HG03139 (cell line): Measurements from ENCODE around the gene ZCCHC13.
"Not testable (repeated sequence)": the region's sequence is repeated elsewhere in the genome, so short reads cannot be mapped to it uniquely, and the experiment has no call there.

Source experiments
- ATAC-seq: cut with Tn5 transposase; IDR thresholded peaks from one replicate; pipeline ENCODE4 v1.9.1; 2021; ENCODE audit not compliant: unreplicated experiment

Gene ZCCHC13

GRCh38 chrX:74304016-74304415, at the start of gene ZCCHC13:
Gene ZCCHC13, plus strand, starts transcription at chrX:74304180. Its CDS starts 87 bp downstream, at chrX:74304267.
- ATAC-seq = no peak

- not testable (repeated sequence) for ATAC-seq
These were observed 45.9 kb upstream of the ZCCHC13 start for GRCh38 chrX:74258111-74258510.

- ATAC-seq = no peak
These were observed 44.0 kb upstream of the ZCCHC13 start for GRCh38 chrX:74259885-74260491.

GRCh38 chrX:74262452-74263209, 41.3 kb upstream of the ZCCHC13 start:
- ATAC-seq = no peak

GRCh38 chrX:74270393-74270792, 33.6 kb upstream of the ZCCHC13 start:
- no peak for ATAC-seq

- no peak for ATAC-seq
These were observed 31.8 kb upstream of the ZCCHC13 start for GRCh38 chrX:74272230-74272629.

GRCh38 chrX:74274516-74274915, 29.5 kb upstream of the ZCCHC13 start:
- no peak for ATAC-seq

- ATAC-seq = no peak
These were observed 26.7 kb upstream of the ZCCHC13 start for GRCh38 chrX:74277320-74277719.

- ATAC-seq = no peak
These were observed 26.1 kb upstream of the ZCCHC13 start for GRCh38 chrX:74277846-74278245.

GRCh38 chrX:74280759-74281158, 23.2 kb upstream of the ZCCHC13 start:
- ATAC-seq = no peak

- ATAC-seq = no peak
These were observed 19.5 kb upstream of the ZCCHC13 start for GRCh38 chrX:74284391-74284952.

- ATAC-seq = no peak
These were observed 16.8 kb upstream of the ZCCHC13 start for GRCh38 chrX:74286950-74287740.

- ATAC-seq = no peak
These were observed 12.4 kb upstream of the ZCCHC13 start for GRCh38 chrX:74291577-74291963.

- ATAC-seq = peak; percentile 87
These were observed 11.8 kb upstream of the ZCCHC13 start for GRCh38 chrX:74291964-74292807.

- no peak for ATAC-seq
These were observed 11.2 kb upstream of the ZCCHC13 start for GRCh38 chrX:74292808-74293123.

GRCh38 chrX:74293343-74293946, 10.5 kb upstream of the ZCCHC13 start:
- ATAC-seq = no peak

- ATAC-seq = no peak
These were observed 8.9 kb upstream of the ZCCHC13 start for GRCh38 chrX:74295101-74295500.

- no peak for ATAC-seq
These were observed 6.2 kb upstream of the ZCCHC13 start for GRCh38 chrX:74297766-74298165.

GRCh38 chrX:74300869-74301268, 3.1 kb upstream of the ZCCHC13 start:
- no peak for ATAC-seq

- no peak for ATAC-seq
These were observed 14.7 kb downstream of the ZCCHC13 start for GRCh38 chrX:74318672-74319071.
